ENCODE data around the gene HSBP1L1. TPM values are rescaled to one million over a fixed set of nuclear protein-coding genes. Genes with fewer than 3 reads are reported as not detected.
A peak's percentile ranks its signal among the peaks of the same experiment; 100 is the strongest.

HSBP1L1 gene
- total RNA-seq, 6 experiments from 2014 or later = 16.8 to 35.1 (median 23.7) TPM

- Histone ChIP-seq H3K9me3 (no peaks in the 10 kb centered on the region), H3K27me3 (no peaks in the 10 kb centered on the region), H3K4me1 (peaks cover 0 to 10% (median 3%) of the 10 kb centered on the region in 4 donors), H3K27ac (no peak overlapping the region), H3K36me3 (no peaks in the 10 kb centered on the region), H3K4me3 (no peak overlapping the region)
- 43% methylated on average over 4 of the region's 29 CpGs for WGBS (ENCODE audit: insufficient coverage, low coverage, low lambda C conversion rate, missing lambda C conversion rate)
- DNase-seq (no peak), ATAC-seq (no peak)
- TF ChIP-seq POLR2A (IDR thresholded peaks at IDR 0.05) (no peak), CTCF (IDR thresholded peaks at IDR 0.05) (no peak)
- intact Hi-C loops (cut with DNase I) = no loop called here
Observed at GRCh38 chr18:79961527-79962291, 2.7 kb upstream of the HSBP1L1 start.

GRCh38 chr18:79962311-79962710 is 2.1 kb upstream of the HSBP1L1 start:
- H3K4me3 ChIP-seq = no peak overlapping the region
- intact Hi-C loops (cut with DNase I) = no loop called here

GRCh38 chr18:79962835-79963657 is 1.4 kb upstream of the HSBP1L1 start:
- H3K4me1 ChIP-seq = peaks cover 0 to 10% (median 3%) of the 10 kb centered on the region in 4 donors
- intact Hi-C loops (cut with DNase I) = no loop called here
- WGBS (ENCODE audit: insufficient coverage, low coverage, low lambda C conversion rate, missing lambda C conversion rate) = 84% methylated on average over 26 of the region's 30 CpGs
- H3K4me3 ChIP-seq = no peak overlapping the region
- H3K27me3 ChIP-seq = no peaks in the 10 kb centered on the region
- no peak overlapping the region for H3K27ac ChIP-seq
- TF ChIP-seq CTCF (IDR thresholded peaks at IDR 0.05) (no peak), POLR2A (IDR thresholded peaks at IDR 0.05) (no peak)
- DNase-seq (no peak), ATAC-seq (no peak)
- H3K36me3 ChIP-seq = peaks cover 0 to 9% (median 0%) of the 10 kb centered on the region in 4 donors
- no peaks in the 10 kb centered on the region for H3K9me3 ChIP-seq

More at GRCh38 chr18:79962311-79962710, 2.1 kb upstream of the HSBP1L1 start:
- DNase-seq = no peak
- no peaks in the 10 kb centered on the region for H3K9me3 ChIP-seq
- no peaks in the 10 kb centered on the region for H3K27me3 ChIP-seq
- 93% methylated on average over 5 of the region's 10 CpGs for WGBS (ENCODE audit: insufficient coverage, low coverage, low lambda C conversion rate, missing lambda C conversion rate)
- TF ChIP-seq CTCF (IDR thresholded peaks at IDR 0.05) (no peak), POLR2A (IDR thresholded peaks at IDR 0.05) (no peak)
- H3K4me1 ChIP-seq = peaks cover 0 to 10% (median 3%) of the 10 kb centered on the region in 4 donors
- no peak for ATAC-seq
- H3K27ac ChIP-seq = no peak overlapping the region
- peaks cover 0 to 2% (median 0%) of the 10 kb centered on the region in 4 donors for H3K36me3 ChIP-seq

GRCh38 chr18:79963658-79964329 is 649 bp upstream of the HSBP1L1 start:
- ATAC-seq (no peak), DNase-seq (peak in 1 of 3 donors; percentile 46)
- peak overlapping the region; percentile 70 to 76 (median 75) for H3K27ac ChIP-seq
- 90% methylated on average over 2 of the region's 30 CpGs for WGBS (ENCODE audit: insufficient coverage, low coverage, low lambda C conversion rate, missing lambda C conversion rate)
- intact Hi-C loops (cut with DNase I) = no loop called here
- no peak for TF ChIP-seq CTCF (IDR thresholded peaks at IDR 0.05)
- no peak for TF ChIP-seq POLR2A (IDR thresholded peaks at IDR 0.05)
- peaks cover 0 to 14% (median 0%) of the 10 kb centered on the region in 4 donors for H3K36me3 ChIP-seq
- peak overlapping the region; percentile 58 to 74 (median 61) for H3K4me3 ChIP-seq
- no peaks in the 10 kb centered on the region for H3K9me3 ChIP-seq
- H3K27me3 ChIP-seq = no peaks in the 10 kb centered on the region
- peaks cover 0 to 10% (median 3%) of the 10 kb centered on the region in 4 donors for H3K4me1 ChIP-seq

Data from right lobe of liver (tissue), 6 donors.